GM18511 (cell line): ENCODE measurements around the gene PNPLA3.

ENCODE experiments used
- ATAC-seq: cut with Tn5 transposase; IDR thresholded peaks from one replicate; pipeline ENCODE4 v1.9.1; 2021; ENCODE audit warnings: mild to moderate bottlenecking, moderate library complexity; ENCODE audit not compliant: unreplicated experiment

Gene PNPLA3

GRCh38 chr22:43957871-43958270 is 34.3 kb downstream of the PNPLA3 start:
- ATAC-seq: no peak

- no peak for ATAC-seq
Measured at GRCh38 chr22:43964314-43964857, 40.8 kb downstream of the PNPLA3 start.

DNA sequence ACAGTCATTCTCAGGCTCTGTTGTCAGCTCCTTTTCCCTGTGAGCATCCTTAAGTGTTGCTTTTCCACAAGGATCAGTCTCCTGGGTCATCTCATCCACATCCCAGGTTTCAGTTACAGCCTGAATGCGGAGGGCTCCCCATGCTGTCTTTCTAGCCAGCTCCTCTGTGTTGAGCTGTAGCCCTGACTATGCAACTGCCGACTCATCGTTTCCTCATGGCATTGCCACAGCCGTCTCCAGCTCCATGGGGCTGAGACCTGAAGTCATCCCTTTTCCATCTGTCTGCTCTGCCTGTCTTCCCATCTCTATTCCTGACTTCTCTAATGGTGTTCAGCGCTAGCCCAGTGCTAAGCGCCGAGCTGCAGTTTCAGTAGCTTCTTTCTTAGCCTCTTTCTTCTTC is 43.5 kb downstream of the PNPLA3 start:
- ATAC-seq: no peak

- no peak for ATAC-seq
Measured at GRCh38 chr22:43968614-43969013, 45.0 kb downstream of the PNPLA3 start.

DNA sequence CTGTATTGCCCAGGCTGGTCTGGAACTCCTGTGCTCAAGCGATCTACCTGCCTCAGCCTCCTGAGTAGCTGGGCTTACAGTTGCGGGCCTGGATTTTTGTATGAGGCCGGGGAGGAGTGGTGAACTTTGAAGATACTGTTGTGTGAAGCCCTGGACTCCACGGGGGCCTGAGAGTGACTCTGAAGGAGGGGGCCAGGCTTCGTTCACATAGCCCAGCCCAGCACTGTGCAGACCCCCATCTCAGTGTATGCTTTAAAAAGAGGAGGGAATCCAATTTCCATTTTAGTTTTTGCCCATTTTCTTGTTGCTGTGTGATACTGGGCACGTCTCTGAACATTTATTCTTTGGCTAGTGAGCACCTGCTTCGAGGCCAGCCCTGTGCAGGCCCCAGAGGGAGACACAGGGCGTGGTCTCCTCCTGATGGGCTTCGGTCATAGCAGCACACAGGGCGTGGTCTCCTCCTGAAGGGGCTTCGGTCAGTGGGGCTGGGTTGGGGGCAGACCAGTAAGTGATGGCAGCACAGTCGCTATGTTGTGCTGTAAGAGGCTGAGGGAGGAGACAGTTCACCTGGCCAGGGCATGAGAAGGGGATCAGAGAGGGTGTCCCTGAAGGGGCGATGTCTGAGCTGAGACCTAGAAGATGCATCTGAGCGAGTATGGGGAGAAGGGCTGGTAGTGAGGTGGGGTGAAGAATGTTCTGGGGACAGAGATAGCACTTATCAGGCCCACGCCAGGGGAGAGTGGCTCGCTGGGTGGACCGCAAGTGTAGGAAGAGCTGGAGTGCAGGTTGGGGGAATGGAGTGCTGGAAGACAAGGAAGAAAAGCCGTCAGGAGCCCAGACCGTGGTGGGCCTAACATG is 45.6 kb downstream of the PNPLA3 start:
- ATAC-seq: no peak

GRCh38 chr22:43969989-43970755 is 46.6 kb downstream of the PNPLA3 start:
- ATAC-seq: no peak

DNA sequence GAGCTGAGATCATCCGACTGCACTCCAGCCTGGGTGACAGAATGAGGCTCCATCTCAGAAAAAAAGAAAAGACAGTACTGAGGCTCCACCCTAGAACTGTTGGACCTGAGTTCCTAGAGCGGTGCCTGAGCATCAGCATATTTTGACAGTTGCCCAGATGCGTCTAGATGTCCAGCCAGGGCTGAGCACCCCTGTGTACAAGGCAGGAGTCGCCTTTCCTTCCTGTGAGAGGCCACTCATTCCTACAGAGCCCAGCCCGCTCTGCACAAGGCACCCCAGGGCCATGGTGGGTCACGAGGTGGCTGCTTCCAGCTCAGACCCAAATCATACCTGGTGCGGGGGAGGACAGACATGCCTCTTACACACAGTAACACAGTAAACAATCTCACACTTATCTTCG is 47.5 kb downstream of the PNPLA3 start:
- ATAC-seq: no peak

DNA sequence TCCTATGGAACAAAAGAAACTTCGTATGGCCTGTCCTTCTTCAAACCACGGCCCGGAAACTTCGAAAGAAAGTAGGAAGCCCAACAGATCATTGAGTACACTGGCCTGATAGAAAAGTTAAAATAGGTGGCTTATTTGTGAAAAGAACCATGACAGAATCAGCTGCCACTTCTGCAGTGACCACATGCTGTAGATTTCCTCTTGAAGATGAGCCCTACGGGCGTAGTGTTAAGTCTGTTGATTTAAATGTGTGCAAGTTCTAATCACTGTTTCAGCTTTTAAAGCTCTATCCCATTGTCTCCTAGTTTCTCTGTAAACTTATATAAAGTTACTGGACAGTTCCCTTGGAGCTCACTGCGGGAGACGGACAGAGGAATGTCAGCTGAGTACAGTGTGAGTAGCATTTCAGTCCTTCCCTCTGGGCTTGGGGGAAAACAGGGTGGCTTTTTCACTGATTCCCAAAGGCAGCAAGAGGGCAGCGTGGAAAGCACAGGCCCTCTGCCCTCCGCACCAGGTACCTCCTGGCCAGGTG is 49.4 kb downstream of the PNPLA3 start:
- no peak for ATAC-seq

GRCh38 chr22:43974028-43974545 is 50.5 kb downstream of the PNPLA3 start:
- ATAC-seq: no peak

GRCh38 chr22:43975041-43975440 is 51.4 kb downstream of the PNPLA3 start:
- no peak for ATAC-seq

GRCh38 chr22:43976861-43977795 is 53.5 kb downstream of the PNPLA3 start:
- ATAC-seq: no peak

DNA sequence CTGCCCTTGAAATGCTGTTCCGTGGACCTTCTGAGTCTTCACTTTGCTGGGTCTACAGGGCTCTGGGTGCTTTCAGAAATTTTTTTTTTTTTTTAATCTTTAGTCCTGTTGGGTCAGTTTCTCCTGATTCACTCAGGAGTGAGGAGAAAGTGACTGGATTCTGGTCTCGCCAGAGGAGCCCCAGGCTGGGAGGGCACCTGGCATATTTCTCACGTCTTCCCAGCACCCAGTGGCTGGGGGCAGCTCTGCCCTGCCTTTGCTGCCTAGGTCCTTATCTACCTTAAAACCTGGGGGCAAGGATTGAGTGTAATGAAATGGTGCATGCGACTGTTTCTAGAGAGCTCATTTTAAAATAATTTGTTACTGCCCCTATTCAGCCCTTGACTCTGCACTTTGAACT is 55.0 kb downstream of the PNPLA3 start:
- no peak for ATAC-seq

- ATAC-seq: no peak
Measured at GRCh38 chr22:43980579-43980978, 57.0 kb downstream of the PNPLA3 start.

GRCh38 chr22:43980996-43981395 is 57.4 kb downstream of the PNPLA3 start:
- ATAC-seq: no peak

GRCh38 chr22:43983808-43984207 is 60.2 kb downstream of the PNPLA3 start:
- no peak for ATAC-seq

GRCh38 chr22:43985532-43985931 is 61.9 kb downstream of the PNPLA3 start:
- ATAC-seq: no peak

DNA sequence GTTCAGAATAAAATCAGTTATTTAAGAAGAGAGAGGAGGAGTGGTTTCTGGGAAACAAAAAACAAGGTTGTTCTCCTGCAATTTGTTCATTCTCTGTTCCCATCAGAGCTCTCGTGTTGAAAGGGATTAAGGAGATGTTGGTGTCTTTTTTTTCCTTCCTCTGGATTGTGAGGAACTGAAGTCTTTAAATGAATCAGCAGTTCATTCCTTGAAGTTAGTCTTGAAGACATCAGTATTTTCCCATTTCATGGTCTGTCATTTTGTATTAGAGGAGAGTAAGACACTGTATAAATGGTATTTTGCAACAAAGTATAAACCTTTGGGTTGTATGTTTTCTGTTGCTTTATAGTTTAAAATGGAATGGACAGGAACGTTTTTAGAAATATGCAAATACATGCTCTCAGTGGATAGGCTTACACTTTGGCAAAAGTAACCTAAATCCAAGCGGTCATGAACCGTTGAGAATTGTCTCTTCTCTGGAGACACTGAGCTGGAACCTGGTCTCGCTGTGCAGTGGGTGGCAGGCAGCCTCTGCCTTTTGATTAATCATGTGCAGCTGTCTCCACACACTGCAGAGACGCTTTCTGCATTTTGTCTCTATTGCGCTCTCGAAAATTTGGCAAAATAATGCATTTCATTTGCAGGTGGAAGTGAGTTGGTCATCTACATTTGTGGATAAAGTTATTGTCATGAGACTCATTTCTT is 64.7 kb downstream of the PNPLA3 start:
- ATAC-seq: no peak

DNA sequence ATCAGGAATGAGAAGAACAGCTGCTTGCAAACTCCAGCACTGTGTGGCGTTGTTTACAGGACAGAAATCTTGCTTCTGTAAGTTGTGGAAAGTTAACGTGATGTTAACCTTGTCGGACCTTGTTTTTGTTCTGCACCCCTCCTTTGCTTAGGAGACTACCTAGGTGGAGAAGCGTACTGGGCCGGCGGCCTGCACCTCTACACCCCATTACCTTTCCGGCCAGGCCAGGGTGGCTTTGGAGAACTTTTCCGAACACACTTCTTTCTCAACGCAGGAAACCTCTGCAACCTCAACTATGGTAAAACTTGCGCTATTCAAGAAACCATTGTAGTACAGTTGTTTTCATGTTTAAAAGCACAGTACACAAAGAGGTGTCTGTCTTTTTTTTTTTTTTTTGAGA is 65.4 kb downstream of the PNPLA3 start:
- ATAC-seq: no peak

DNA sequence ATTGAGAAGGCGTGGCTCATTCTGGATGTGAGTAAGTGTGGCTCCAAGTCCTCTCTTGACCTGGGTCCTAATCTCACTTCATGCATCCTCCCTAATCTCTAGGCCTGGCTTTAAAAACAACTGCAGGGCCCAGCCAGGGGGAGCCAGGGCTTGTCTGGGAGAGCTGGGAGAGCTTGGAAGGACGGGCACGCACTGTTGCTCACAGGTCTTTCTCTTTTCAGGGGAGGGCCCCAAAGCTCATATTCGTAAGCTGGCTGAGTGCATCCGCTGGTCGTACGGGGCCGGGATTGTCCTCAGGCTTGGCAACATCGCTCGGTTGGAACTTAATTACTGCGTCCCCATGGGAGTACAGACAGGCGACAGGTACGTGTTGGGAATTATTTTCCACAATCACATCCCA is 66.4 kb downstream of the PNPLA3 start:
- no peak for ATAC-seq
